WTC11 (cell line): ENCODE data around the gene PIGS. TPM values are rescaled to one million over a fixed set of nuclear protein-coding genes. Genes with fewer than 3 reads are reported as not detected.

Experiments used
- ATAC-seq: fragments of 200-7000 bp; cut with Tn5 transposase; 2 replicates; pipeline ENCODE4 v1.10.0; 2021; ENCODE audit warnings: mild to moderate bottlenecking, moderate library complexity
- CTCF ChIA-PET: fragments of 300-600 bp; sonication (Branson Sonifier 250); formaldehyde crosslinking; loops from one replicate; lab custom pipeline; 2021; ENCODE audit warnings: antibody characterized with exemption; lab: Charles Lee
- POLR2A ChIA-PET: fragments of 350-600 bp; sonication (Branson Sonifier 250); formaldehyde crosslinking; loops from one replicate; lab custom pipeline; 2021; ENCODE audit warnings: antibody characterized with exemption; lab: Charles Lee
- DNase-seq: peaks from one replicate; pipeline ENCODE4 v3.0.0; 2021; ENCODE audit warnings: low spot score
- H3K27ac Mint-ChIP-seq: 2 replicates; pipeline ENCODE4 v1.8.0; 2021; ENCODE audit warnings: mixed read lengths
- H3K27me3 Mint-ChIP-seq: 2 replicates; pipeline ENCODE4 v1.8.0; 2021; ENCODE audit warnings: low read depth, mild to moderate bottlenecking, moderate library complexity, mixed read lengths
- H3K36me3 Mint-ChIP-seq: 2 replicates; pipeline ENCODE4 v1.8.0; 2021; ENCODE audit warnings: mixed read lengths
- H3K4me1 Mint-ChIP-seq: 2 replicates; pipeline ENCODE4 v1.8.0; 2022; ENCODE audit warnings: mixed read lengths
- H3K4me3 Mint-ChIP-seq: 2 replicates; pipeline ENCODE4 v1.8.0; 2021; ENCODE audit warnings: mild to moderate bottlenecking, moderate library complexity, mixed read lengths
- H3K9me3 Mint-ChIP-seq: 2 replicates; pipeline ENCODE4 v1.8.0; 2021; ENCODE audit warnings: mixed read lengths
- CREM ChIP-seq: sonication (generic); formaldehyde crosslinking; IDR thresholded peaks from 2 replicates; pipeline ENCODE4 v1.8.1; 2022; ENCODE audit warnings: mild to moderate bottlenecking, missing genetic modification reagents, moderate library complexity
- ELF4 ChIP-seq: sonication (generic); formaldehyde crosslinking; IDR thresholded peaks from 2 replicates; pipeline ENCODE4 v1.8.1; 2022; ENCODE audit warnings: low read depth, mild to moderate bottlenecking, moderate library complexity, missing genetic modification reagents
- FOXP4 ChIP-seq: sonication (generic); formaldehyde crosslinking; IDR thresholded peaks from 2 replicates; pipeline ENCODE4 v1.8.0; 2022; ENCODE audit warnings: mild to moderate bottlenecking, missing genetic modification reagents
- GRHL2 ChIP-seq: fragments of 250-450 bp; sonication (Bioruptor Pico); IDR thresholded peaks from 2 replicates; pipeline ENCODE4 v1.8.0; 2022; ENCODE audit warnings: mild to moderate bottlenecking, moderate library complexity; ENCODE audit not compliant: insufficient replicate concordance, severe bottlenecking
- IRF2 ChIP-seq: sonication (generic); formaldehyde crosslinking; IDR thresholded peaks from 2 replicates; pipeline ENCODE4 v1.8.0; 2022; ENCODE audit warnings: low read depth, missing genetic modification reagents, borderline replicate concordance
- JAZF1 ChIP-seq: fragments of 250-450 bp; sonication (Bioruptor Pico); IDR thresholded peaks from 2 replicates; pipeline ENCODE4 v1.9.0; 2021; ENCODE audit warnings: moderate library complexity, mild to moderate bottlenecking, inconsistent platforms
- KAT7 ChIP-seq: sonication (generic); formaldehyde crosslinking; IDR thresholded peaks from 2 replicates; pipeline ENCODE4 v1.8.1; 2023; ENCODE audit warnings: missing genetic modification reagents, mild to moderate bottlenecking, borderline replicate concordance
- MAX ChIP-seq: sonication (generic); formaldehyde crosslinking; IDR thresholded peaks from 2 replicates; pipeline ENCODE4 v1.8.0; 2022; ENCODE audit warnings: mild to moderate bottlenecking, missing genetic modification reagents
- NR1H2 ChIP-seq: sonication (generic); formaldehyde crosslinking; IDR thresholded peaks from 2 replicates; pipeline ENCODE4 v1.9.0; 2021; ENCODE audit warnings: mild to moderate bottlenecking, moderate library complexity, missing genetic modification reagents
- OVOL2 ChIP-seq: fragments of 250-450 bp; sonication (Bioruptor Pico); IDR thresholded peaks from 2 replicates; pipeline ENCODE4 v1.9.0; 2021; ENCODE audit warnings: mild to moderate bottlenecking, borderline replicate concordance
- PRRX2 ChIP-seq: fragments of 250-450 bp; sonication (Bioruptor Pico); IDR thresholded peaks from 2 replicates; pipeline ENCODE4 v1.8.0; 2021; ENCODE audit warnings: mild to moderate bottlenecking
- SMAD4 ChIP-seq: sonication (generic); formaldehyde crosslinking; IDR thresholded peaks from 2 replicates; pipeline ENCODE4 v1.8.0; 2022; ENCODE audit warnings: mild to moderate bottlenecking, missing genetic modification reagents
- STAT6 ChIP-seq: sonication (generic); formaldehyde crosslinking; conservative IDR thresholded peaks from 2 replicates; pipeline ENCODE4 v1.8.1; 2023; ENCODE audit warnings: mild to moderate bottlenecking, low read depth, missing genetic modification reagents, moderate library complexity
- TP53 ChIP-seq: sonication (generic); formaldehyde crosslinking; IDR thresholded peaks from 2 replicates; pipeline ENCODE4 v1.8.1; 2023; ENCODE audit warnings: mild to moderate bottlenecking, missing genetic modification reagents
- ZNF138 ChIP-seq: sonication (generic); formaldehyde crosslinking; conservative IDR thresholded peaks from 2 replicates; pipeline ENCODE4 v1.8.1; 2022; ENCODE audit warnings: mild to moderate bottlenecking, moderate library complexity, missing genetic modification reagents
- ZNF232 ChIP-seq: sonication (generic); formaldehyde crosslinking; IDR thresholded peaks from 2 replicates; pipeline ENCODE4 v1.8.0; 2022; ENCODE audit warnings: mild to moderate bottlenecking, missing genetic modification reagents
- ZNF317 ChIP-seq: sonication (generic); formaldehyde crosslinking; IDR thresholded peaks from 2 replicates; pipeline ENCODE4 v1.8.1; 2023; ENCODE audit warnings: low read depth, mild to moderate bottlenecking, moderate library complexity, missing genetic modification reagents, borderline replicate concordance
- ZNF416 ChIP-seq: fragments of 250-450 bp; sonication (Bioruptor Pico); IDR thresholded peaks from 2 replicates; pipeline ENCODE4 v1.9.0; 2021; ENCODE audit warnings: mild to moderate bottlenecking, inconsistent platforms
- ZNF423 ChIP-seq: fragments of 250-450 bp; sonication (Bioruptor Pico); IDR thresholded peaks from 2 replicates; pipeline ENCODE4 v2.1.2; 2022; ENCODE audit warnings: mild to moderate bottlenecking, moderate library complexity
- ZNF532 ChIP-seq: fragments of 250-450 bp; sonication (Bioruptor Pico); IDR thresholded peaks from 2 replicates; pipeline ENCODE4 v1.9.0; 2021; ENCODE audit warnings: mild to moderate bottlenecking, borderline replicate concordance
- ZNF671 ChIP-seq: fragments of 250-450 bp; sonication (Bioruptor Pico); IDR thresholded peaks from 2 replicates; pipeline ENCODE4 v1.8.0; 2021; ENCODE audit warnings: mild to moderate bottlenecking
- total RNA-seq: library from RNA; stranded (reverse); gene quantifications from 3 replicates; pipeline ENCODE4 v1.2.3, GENCODE V29; 2021
- TF ChIP-seq, protein P1 (sequence below): sonication (generic); formaldehyde crosslinking; IDR thresholded peaks from 2 replicates; pipeline ENCODE4 v1.8.1; 2023; ENCODE audit warnings: mild to moderate bottlenecking, missing genetic modification reagents, moderate library complexity
- TF ChIP-seq, protein P2 (sequence below): sonication (generic); formaldehyde crosslinking; IDR thresholded peaks from 2 replicates; pipeline ENCODE4 v1.8.1; 2022; ENCODE audit warnings: low read depth, missing genetic modification reagents, borderline replicate concordance

PIGS gene
- total RNA-seq, 1 experiment from 2014 or later: 50.6 TPM

DNA sequence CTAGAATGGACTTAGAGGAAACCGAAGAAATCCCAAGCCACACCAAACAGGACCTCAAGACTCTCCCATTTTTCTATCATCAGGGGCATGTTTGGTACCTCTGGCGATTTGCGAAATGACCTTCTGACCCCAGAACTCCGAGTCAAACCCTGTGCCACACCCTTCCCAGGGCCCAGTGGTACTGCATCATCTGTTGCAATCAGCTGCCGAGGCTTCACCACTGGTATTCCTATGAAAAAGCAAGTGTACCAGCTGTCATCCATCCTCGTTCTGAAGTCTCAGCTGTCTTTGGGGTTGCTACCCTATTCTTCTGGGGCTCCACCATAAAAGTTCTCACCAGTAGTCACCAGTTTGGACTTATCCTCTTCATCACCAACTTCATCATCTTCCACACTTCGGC lies 45.0 kb upstream of the PIGS start:
- CTCF ChIA-PET: no interaction called here
- POLR2A ChIA-PET: interaction anchor here (0.5 to 0.6 kb wide), 2 partner anchors 16 to 224 kb away, joined by 3 to 5 read pairs; no protein-coding TSS in a partner anchor
- TF ChIP-seq CREM (CRISPR knock-in tag) (no peak), ZNF532 (no peak), PRRX2 (CRISPR knock-in tag) (no peak), IRF2 (CRISPR knock-in tag) (no peak), TP53 (no peak), OVOL2 (CRISPR knock-in tag) (no peak), STAT6 (CRISPR knock-in tag) (no peak), KAT7 (no peak), ZNF416 (no peak), FOXP4 (CRISPR knock-in tag) (no peak), NR1H2 (CRISPR knock-in tag) (no peak), ZNF671 (no peak), ZNF423 (CRISPR knock-in tag) (no peak), ELF4 (no peak)
- TF ChIP-seq, protein P1, sequence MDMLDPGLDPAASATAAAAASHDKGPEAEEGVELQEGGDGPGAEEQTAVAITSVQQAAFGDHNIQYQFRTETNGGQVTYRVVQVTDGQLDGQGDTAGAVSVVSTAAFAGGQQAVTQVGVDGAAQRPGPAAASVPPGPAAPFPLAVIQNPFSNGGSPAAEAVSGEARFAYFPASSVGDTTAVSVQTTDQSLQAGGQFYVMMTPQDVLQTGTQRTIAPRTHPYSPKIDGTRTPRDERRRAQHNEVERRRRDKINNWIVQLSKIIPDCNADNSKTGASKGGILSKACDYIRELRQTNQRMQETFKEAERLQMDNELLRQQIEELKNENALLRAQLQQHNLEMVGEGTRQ (CRISPR knock-in tag): no peak
- H3K36me3 Mint-ChIP-seq: peaks cover 85% of the 10 kb centered on the region
- H3K27me3 Mint-ChIP-seq: no peaks in the 10 kb centered on the region
- ATAC-seq (no peak), DNase-seq (no peak)
- H3K27ac Mint-ChIP-seq: no peak overlapping the region
- H3K9me3 Mint-ChIP-seq: no peaks in the 10 kb centered on the region
- H3K4me1 Mint-ChIP-seq: no peaks in the 10 kb centered on the region
- H3K4me3 Mint-ChIP-seq: no peak overlapping the region

DNA sequence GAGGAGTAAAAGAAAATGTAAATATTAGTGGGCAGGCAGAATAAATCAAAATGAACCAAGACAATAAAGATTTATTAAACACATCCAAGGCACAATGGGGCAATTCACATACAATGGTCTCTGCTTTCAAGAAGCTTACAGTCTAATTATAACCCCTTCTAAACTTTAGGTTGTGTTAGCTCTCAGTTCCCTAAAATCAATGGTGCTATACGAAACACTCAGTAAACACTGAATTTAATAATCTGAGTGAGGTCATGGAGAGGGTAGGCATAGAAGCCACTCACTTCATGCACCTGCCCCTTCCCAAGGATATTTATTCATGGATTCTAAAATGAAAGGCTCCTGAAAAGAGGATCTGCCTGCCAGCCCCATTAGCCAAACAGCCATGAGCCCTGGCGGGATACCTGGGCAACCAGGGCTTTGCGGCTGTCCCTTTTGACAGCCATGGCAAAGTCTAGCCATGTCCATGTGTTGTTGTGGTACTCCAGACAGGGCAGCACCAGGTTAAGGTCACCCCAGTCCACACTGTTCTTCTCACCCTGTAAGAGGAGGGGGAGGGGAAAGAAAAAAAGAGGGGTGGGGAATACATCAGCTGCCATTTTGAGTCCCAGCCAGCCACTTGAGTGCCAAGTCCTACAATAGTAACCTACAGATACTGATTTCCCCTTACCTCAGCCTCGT lies 44.1 kb upstream of the PIGS start:
- no peak overlapping the region for H3K27ac Mint-ChIP-seq
- peaks cover 82% of the 10 kb centered on the region for H3K36me3 Mint-ChIP-seq
- H3K4me3 Mint-ChIP-seq: no peak overlapping the region
- CTCF ChIA-PET: no interaction called here
- H3K27me3 Mint-ChIP-seq: no peaks in the 10 kb centered on the region
- H3K4me1 Mint-ChIP-seq: no peaks in the 10 kb centered on the region
- H3K9me3 Mint-ChIP-seq: no peaks in the 10 kb centered on the region
- POLR2A ChIA-PET: interaction anchor here (0.6 kb wide), 1 partner anchor 15 kb away, joined by 3 read pairs; no protein-coding TSS in a partner anchor
- no peak for ATAC-seq
- DNase-seq: no peak
- TF ChIP-seq ZNF232 (CRISPR knock-in tag) (no peak), ZNF138 (CRISPR knock-in tag) (no peak), JAZF1 (CRISPR knock-in tag) (no peak), ZNF317 (CRISPR knock-in tag) (no peak), SMAD4 (no peak), GRHL2 (CRISPR knock-in tag) (no peak), MAX (CRISPR knock-in tag) (no peak)
- TF ChIP-seq, protein P2, sequence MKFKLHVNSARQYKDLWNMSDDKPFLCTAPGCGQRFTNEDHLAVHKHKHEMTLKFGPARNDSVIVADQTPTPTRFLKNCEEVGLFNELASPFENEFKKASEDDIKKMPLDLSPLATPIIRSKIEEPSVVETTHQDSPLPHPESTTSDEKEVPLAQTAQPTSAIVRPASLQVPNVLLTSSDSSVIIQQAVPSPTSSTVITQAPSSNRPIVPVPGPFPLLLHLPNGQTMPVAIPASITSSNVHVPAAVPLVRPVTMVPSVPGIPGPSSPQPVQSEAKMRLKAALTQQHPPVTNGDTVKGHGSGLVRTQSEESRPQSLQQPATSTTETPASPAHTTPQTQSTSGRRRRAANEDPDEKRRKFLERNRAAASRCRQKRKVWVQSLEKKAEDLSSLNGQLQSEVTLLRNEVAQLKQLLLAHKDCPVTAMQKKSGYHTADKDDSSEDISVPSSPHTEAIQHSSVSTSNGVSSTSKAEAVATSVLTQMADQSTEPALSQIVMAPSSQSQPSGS: no peak
